ENCODE results near the gene FBLN2.

Gene FBLN2

DNA sequence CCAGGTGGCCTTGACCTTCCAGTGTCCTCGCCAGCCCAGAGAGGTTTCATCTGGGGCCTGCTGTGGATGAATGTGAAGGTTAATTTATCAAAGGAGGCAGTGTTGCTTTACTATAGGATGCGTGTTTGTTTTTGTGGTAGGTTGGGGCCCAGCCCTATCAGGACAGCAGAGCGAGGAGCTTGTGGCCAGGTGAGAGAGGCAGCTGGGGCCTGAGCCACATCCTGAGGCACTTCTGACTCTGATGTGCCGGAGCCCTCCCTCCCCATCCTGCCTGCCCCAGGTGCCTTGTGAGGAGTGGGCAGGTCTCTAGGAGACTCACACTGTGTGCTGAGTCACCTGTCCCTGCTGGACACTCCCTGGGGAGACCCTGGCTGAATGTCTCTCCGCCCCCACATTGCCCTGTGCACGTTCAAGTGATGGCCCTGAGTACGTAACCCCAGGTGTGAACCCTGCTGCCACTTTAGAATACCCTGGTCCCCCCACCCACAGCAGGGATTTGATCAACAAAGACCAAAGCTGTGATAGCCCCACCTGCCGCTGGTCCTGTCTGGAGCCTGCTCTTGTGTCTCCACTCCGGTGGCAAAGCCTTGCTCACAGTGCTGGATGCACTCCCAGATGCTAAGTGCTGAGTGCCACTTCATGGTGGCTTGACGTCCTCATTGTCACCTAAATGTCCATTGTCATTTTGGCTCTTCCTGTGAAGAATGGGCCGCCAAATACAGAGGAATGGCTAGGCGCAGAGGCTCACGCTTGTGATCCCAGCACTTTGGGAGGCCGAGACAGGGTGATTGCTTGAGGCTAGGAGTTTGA is 16.0 kb downstream of the FBLN2 start:
- no peak for DNase-seq (ENCODE audit: extremely low read depth, low read depth)
- TF ChIP-seq, protein P1, sequence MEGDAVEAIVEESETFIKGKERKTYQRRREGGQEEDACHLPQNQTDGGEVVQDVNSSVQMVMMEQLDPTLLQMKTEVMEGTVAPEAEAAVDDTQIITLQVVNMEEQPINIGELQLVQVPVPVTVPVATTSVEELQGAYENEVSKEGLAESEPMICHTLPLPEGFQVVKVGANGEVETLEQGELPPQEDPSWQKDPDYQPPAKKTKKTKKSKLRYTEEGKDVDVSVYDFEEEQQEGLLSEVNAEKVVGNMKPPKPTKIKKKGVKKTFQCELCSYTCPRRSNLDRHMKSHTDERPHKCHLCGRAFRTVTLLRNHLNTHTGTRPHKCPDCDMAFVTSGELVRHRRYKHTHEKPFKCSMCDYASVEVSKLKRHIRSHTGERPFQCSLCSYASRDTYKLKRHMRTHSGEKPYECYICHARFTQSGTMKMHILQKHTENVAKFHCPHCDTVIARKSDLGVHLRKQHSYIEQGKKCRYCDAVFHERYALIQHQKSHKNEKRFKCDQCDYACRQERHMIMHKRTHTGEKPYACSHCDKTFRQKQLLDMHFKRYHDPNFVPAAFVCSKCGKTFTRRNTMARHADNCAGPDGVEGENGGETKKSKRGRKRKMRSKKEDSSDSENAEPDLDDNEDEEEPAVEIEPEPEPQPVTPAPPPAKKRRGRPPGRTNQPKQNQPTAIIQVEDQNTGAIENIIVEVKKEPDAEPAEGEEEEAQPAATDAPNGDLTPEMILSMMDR (IDR thresholded peaks at IDR 0.05; ENCODE audit: low read depth, low read length) = no peak

DNA sequence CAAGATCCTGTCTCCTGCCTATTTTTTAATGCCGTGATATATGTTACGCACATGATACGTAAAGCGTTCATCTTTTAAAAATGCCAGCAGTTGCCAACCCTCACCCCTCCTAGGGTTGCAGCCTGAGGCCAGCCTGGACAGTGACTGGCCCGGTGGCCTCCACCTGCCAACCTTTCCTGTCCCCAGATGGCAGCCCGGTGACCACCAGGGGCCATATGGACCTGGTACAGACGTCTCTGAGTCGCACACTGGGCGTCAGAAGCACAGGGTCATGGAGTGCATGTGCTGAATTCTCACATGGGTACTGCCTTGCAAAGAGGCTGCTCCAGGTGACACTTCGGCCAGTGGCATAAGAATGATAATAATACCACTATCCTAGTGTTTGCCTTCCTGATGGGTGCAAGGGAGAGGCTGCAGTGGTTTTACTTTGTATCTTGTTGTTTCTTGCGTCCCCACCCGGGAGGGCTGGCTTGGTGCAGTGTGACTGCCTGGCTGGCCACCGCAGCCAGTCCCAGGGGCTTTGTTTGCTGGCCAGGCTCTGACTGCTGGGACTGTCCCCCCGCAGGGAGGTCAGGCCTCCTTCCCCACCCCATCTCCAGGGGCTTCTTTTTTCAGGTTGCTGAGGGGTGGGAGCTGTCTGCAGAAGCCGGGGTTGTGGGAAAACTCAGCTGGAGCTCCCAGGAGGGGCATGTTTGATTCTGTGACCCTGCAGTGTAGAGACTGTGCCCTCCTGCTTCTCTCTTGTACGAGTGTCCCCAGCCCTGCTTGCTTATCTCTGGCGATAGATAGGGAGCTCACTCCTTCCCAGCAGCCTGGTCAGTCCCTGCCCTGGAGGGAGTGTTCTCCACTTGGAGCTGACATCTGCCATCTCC is 16.9 kb downstream of the FBLN2 start:
- TF ChIP-seq, protein P1 (IDR thresholded peaks at IDR 0.05; ENCODE audit: low read depth, low read length) = no peak

GRCh38 chr3:13566453-13566748 is 17.5 kb downstream of the FBLN2 start:
- TF ChIP-seq, protein P1 (IDR thresholded peaks at IDR 0.05; ENCODE audit: low read depth, low read length) = no peak
- DNase-seq (ENCODE audit: extremely low read depth, low read depth) = no peak

More for the DNA sequence above, 16.9 kb downstream of the FBLN2 start:
- no peak for DNase-seq (ENCODE audit: extremely low read depth, low read depth)

DNA sequence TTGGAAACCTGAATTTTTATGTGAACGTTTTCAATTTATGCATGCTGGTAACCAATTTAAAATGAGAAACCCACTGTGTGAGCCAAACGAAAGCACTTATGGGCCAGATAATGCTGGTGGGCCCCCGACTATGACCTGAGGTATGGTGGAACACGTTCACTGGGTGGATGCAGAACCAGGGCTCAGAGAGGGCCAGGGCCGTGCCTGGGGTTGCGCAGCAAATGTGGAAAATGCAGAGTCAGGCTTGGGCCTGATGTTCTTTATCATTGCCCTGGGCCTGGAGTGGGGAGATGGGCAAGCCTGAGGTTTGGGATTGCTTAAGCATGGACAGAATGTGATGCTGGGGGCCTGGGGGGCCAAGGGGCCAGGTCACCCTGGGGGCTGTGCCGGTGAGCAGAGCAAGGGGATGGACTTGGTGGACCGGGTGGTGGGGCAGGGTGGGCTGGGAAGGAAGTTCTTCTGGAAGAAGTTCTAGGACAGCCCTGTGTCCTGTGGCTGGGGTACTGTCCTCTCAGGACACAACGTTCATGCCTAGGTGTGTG is 17.9 kb downstream of the FBLN2 start:
- TF ChIP-seq, protein P1 (IDR thresholded peaks at IDR 0.05; ENCODE audit: low read depth, low read length) = no peak
- DNase-seq (ENCODE audit: extremely low read depth, low read depth) = no peak

DNA sequence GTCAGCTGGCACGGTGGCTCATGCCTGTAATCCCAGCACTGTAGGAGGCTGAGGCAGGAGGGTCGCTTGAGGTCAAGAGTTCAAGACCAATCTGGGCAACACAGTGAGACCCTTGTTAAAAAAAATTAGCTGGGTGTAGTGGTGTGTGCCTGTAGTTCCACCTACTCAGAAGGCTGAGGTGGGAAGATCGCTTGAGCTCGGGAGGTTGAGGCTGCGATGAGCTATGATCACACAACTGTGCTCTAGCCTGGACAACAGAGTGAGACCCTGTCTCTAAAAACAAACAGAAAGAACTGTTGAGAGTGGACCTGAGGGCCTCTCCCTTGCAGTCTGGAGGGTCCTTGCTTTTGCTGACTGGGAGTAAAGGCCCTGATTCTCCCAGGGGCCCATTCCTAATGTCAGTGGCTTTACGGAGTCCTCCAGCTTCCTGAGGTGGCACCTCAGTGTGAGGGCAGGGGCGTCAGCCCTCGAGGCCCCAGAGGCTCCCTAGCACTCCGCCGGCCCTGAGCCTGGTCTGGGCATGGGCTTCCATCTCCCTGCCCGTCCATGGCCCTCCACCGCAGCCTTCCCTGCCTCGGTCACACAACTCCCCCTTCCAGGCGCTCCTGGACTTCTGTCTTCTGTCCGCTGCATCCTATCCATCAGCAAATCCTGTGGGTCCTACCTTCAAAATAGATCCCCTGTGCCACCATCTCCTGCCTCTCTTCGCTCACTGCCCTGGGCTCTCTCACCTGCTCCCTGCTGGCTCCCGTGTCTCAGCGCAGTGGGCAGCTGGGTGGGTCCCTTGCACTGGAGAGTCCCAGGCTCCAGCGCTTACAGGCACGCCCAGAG is 19.0 kb downstream of the FBLN2 start:
- TF ChIP-seq, protein P1 (IDR thresholded peaks at IDR 0.05; ENCODE audit: low read depth, low read length) = no peak
- DNase-seq (ENCODE audit: extremely low read depth, low read depth) = no peak

DNA sequence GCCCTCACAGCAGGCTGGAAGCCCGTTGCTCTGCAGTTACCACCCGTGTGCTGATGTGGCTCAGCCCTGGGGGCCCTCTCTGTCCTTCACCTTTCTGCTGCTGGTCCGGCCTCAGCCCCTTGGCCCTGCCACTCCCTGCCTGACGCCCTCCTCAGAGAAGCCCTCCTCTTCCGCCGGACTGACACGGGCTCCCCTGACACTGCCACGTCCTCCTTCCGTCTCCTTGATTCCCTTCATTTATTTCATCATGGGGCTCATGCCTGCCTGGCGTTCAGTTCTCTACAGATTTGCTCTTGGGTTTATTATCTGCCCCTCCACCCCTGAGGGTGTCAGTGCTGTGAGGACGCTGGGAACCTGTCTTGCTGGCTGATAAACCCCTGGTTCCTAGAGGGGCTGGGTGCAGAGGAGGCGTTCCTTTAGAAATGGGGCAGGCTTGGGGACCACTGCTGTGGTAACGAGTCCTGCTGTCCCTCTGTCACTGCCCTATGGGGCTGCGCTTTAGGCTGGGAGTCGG is 19.6 kb downstream of the FBLN2 start:
- DNase-seq (ENCODE audit: extremely low read depth, low read depth) = no peak
- TF ChIP-seq, protein P1 (IDR thresholded peaks at IDR 0.05; ENCODE audit: low read depth, low read length) = no peak
